GM18858 (cell line): ENCODE measurements around the gene CDRT4.
"Not testable (repeated sequence)": the region's sequence is repeated elsewhere in the genome, so short reads cannot be mapped to it uniquely, and the experiment has no call there.

ENCODE experiments used
- ATAC-seq: cut with Tn5 transposase; IDR thresholded peaks from one replicate; pipeline ENCODE4 v1.9.1; 2021; ENCODE audit not compliant: unreplicated experiment

The CDRT4 gene

GRCh38 chr17:15457723-15458094, 9.7 kb downstream of the CDRT4 start:
- ATAC-seq = no peak

DNA sequence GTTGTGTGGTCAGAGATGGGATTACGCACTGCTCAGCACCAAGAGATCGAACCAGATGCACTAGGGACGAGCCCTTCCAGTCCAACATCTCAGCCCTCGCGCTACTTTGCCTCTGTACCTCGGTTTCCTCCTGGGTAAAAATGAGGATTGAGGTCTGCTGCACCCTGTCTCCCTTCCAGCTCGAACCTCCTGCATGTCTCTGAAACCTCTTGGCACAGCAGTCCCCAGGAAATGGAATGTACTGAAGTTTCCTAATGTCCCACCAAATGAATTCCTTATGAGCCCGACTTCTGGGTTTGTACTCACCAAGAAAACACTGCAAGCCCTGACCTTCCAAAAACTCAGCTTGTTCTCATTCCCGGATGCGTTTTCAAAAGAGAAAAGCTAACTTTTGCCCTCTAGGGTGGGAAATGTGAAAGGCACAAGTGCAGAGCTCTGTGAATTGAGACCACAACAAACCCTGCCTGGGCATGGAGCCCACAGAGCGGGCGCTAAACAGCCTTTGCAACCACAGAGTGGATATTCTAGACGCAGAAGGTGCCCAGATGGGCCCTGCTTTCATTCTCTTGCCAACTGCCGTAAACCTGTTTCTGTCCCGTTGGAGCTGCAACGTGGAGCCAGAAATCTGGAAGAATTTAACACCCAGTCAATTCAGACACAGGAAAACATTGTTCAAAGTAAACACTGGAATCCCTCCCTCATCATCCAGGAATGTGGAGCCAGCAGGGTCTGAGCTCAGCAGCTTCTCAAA, 10.3 kb downstream of the CDRT4 start:
- no peak for ATAC-seq

DNA sequence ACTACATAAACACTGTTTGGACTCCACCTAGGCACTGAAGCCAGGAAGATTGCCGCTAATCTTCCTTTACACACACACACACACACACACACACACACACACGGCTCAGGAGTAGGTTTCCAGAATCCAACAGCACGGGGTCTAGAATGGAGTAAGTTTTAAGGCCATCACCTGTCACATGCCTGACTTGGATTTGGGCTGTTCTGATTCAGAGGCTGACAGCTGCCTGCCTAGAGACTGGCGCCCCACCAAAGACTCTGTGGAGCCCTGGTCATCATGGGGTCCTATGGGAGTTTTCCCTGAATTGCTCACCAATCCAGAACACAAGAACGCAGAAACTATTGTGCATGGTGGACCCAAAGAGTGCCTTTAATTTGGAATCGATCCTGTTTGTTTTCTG, 10.9 kb downstream of the CDRT4 start:
- no peak for ATAC-seq

GRCh38 chr17:15454346-15454745, 13.1 kb downstream of the CDRT4 start:
- no peak for ATAC-seq

GRCh38 chr17:15453782-15454181, 13.6 kb downstream of the CDRT4 start:
- no peak for ATAC-seq

- ATAC-seq = no peak
Measured at GRCh38 chr17:15453246-15453645, 14.2 kb downstream of the CDRT4 start.

DNA sequence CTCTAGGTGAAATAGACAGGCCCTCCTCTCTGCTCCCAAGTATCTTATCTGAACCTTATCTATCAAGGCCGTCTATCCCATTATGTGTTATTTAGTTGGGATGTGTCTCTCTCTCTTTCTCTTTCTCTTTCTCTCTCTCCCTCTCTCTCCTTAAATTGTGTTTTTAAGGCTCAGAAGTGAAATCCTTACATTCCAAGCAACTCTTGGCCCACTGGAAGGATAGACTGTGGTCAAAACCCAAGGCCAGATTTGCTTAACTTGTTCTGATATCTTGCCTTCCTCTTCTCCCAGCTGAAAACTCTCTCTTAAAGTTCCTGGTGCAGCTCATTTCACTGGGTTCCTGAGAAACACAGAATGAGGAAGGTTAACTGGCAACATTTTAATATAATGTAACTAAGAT, 14.7 kb downstream of the CDRT4 start:
- no peak for ATAC-seq

DNA sequence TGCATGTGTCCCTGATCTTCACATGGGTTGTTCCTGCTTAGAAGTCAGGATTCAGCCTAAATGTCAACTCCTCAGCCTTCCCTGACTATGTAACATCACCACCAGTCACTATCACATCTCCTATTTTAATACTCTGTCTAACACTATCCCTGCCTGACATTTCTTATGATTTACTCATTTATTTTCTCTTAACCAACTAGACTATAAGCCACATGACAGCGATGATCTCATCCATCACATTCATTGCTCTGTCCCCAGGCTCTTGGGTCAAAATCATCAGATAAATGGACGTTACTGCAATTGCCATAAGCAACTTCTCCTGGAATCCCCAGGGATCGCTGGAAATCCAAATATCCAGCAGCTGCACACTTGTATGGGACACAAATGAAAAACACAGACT, 15.7 kb downstream of the CDRT4 start:
- ATAC-seq = no peak

GRCh38 chr17:15448580-15448956, 18.9 kb downstream of the CDRT4 start:
- ATAC-seq = no peak

- no peak for ATAC-seq
Measured at GRCh38 chr17:15447928-15448579, 19.4 kb downstream of the CDRT4 start.

- no peak for ATAC-seq
Measured at GRCh38 chr17:15446036-15446435, 21.4 kb downstream of the CDRT4 start.

DNA sequence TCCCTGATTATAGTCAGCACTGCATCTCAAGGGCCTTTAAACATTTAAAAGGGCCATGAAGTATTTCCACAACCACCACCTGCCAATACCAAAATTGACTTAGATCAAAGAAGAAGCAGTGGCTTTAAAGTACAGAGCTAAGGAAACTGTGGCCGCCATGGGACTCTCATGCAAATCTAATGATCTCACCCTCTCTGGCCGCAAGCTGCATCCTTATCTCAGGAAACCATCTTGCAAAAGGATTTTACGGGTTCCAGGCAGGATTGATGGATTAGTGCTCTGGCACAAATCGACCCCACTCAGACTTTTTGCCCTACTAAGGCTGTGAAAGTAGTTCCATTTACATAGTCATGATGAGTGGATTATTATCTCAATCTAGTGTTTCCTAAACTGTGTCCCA, 22.6 kb downstream of the CDRT4 start:
- ATAC-seq = no peak

GRCh38 chr17:15442311-15443180, 24.9 kb downstream of the CDRT4 start:
- no peak for ATAC-seq

GRCh38 chr17:15441315-15441714, 26.1 kb downstream of the CDRT4 start:
- ATAC-seq = no peak

- no peak for ATAC-seq
Measured at GRCh38 chr17:15440347-15440746, 27.1 kb downstream of the CDRT4 start.

DNA sequence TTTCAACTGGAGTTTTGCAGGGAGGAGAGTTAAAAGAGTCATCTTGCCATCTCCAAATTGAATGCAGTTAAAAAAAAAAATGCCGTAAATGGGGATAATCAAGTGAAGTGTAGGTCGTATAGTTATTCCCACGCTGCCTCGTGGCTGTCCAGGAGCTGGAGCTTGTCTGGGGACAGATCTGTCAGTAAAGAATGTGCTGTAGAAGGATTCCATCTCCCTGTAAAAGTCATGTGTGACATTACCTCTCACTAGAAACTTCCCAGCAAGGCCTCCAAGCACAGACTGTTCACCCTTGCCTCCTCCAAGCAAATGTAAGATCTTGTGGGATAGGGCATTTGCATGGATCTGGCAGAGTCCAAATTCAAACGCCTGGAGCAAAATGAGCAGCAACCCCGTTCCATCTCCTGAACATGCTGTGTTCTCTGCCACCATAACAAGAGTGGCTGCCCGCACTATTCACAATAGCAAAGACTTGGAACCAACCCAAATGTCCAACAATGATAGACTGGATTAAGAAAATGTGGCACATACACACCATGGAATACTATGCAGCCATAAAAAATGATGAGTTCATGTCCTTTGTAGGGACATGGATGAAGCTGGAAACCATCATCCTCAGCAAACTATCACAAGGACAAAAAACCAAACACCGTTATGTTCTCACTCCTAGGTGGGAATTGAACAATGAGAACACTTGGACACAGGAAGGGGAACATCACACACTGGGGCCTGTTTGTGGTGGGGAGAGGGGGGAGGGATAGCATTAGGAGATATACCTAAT, 28.0 kb downstream of the CDRT4 start:
- ATAC-seq = not testable (repeated sequence)

DNA sequence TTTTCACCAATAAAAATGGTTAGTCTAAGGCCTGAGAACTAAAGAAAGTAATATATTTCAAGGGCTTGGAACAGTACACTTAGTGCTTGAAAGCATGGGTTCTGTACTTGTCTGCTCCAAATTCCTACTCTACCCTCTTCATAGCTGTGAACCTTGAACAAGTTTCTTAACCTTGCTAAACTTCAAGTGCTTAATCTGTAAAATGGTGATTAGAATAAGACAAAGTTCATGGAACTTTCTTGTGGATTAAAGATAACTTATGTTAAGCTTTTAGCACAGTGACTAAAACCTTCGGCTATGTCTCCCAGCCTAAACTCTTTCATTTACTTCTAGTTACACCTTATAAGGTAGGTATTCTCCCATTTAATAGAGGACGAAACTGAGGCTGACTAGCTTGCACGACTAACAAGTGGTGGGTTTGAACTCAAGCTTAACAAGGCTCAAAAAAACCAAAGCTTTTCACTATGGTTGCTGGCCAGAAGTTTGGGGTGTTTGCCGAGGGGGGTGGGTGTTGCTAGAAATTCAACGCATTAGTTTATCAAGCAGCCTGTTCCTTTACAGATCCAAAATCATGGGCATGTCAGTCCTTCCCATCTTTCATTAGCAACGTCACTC, 28.8 kb downstream of the CDRT4 start:
- ATAC-seq = no peak

- ATAC-seq = no peak
Measured at GRCh38 chr17:15437303-15437635, 30.2 kb downstream of the CDRT4 start.

DNA sequence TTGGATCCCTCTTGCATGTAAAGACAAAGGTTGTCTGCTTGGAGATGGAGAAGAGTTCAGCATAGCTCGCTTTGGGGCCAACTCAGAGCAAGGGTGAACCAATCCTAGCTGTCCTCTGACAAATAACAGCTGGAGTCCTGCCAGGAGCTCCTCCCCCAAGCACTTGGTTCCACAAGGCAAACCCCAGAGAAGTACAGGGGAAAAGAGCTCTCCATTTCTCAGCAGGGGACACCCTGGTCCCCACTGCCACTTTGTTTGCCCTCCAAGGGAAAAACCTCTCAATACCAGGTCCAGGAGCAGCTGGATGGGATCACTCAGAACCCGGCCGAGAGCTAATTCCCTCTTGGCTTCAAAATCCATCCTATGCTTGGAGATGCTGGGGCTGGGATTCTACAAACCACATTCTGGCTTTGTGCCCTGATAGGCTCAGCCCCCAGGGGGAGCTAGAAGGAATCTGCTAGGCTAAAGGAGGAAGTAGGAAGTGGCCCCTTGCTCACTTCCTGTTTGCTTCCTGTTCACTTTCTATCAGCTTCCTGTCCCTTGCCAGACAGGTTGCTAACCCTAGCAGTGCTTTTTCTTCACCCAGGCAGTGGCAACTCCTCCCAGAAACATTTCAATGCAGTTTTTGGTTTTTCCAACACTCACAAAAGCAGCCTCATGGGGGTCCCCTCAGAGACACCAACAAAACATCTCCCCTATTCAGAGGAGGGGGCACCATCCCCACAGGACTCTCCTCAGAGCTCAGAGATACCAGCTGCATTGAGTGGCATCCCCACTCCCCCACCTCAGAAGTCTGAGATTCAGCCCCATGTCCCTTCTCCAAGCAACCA, 30.7 kb downstream of the CDRT4 start:
- no peak for ATAC-seq

DNA sequence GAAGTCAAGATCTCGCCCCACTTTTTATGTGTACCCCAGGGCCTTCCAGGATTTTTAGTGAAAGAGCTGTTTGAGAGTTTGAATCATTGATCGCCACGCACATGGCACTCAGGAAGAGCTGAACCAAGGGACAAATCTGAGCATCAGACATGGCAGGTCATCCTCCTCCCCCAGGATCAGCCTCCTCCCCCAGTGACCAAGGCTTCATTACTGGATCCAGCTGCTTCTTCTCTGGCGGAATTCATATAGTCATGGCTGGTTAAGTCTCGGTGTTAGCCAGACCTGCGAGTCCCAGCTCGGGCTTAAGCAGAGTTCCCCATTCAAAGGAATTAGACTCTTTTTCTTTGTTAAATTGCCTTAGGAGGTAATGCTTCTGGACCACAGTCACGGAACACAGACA, 32.5 kb downstream of the CDRT4 start:
- no peak for ATAC-seq
